Stimulated activated CD8-positive, alpha-beta memory T cell treated with anti-CD3 and anti-CD28 coated beads, Interleukin-2, amount 100 ng/mL, for 1 hour (primary cell): Measurements from ENCODE around the gene LETM1.

Experiments
- DNase-seq, 2 donors: peaks; one replicate each; pipeline ENCODE4 v3.0.0-alpha.2; 2020; ENCODE audit warnings: low read depth in 2 of 2

LETM1 gene

DNA sequence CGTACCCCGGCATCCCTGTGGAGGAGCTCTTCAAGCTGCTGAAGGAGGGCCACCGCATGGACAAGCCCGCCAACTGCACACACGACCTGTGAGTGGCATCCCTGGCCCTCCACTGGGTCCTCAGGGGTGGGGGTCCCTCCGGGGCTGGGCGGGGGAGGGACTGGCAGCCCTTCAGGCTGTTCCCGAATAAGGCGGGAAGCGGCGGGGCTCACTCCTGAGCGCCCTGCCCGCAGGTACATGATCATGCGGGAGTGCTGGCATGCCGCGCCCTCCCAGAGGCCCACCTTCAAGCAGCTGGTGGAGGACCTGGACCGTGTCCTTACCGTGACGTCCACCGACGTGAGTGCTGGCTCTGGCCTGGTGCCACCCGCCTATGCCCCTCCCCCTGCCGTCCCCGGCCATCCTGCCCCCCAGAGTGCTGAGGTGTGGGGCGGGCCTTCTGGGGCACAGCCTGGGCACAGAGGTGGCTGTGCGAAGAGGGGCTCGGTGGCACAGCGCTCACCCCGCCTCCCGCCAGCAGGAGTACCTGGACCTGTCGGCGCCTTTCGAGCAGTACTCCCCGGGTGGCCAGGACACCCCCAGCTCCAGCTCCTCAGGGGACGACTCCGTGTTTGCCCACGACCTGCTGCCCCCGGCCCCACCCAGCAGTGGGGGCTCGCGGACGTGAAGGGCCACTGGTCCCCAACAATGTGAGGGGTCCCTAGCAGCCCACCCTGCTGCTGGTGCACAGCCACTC is 49.2 kb downstream of the LETM1 start:
- DNase-seq = no peak

DNA sequence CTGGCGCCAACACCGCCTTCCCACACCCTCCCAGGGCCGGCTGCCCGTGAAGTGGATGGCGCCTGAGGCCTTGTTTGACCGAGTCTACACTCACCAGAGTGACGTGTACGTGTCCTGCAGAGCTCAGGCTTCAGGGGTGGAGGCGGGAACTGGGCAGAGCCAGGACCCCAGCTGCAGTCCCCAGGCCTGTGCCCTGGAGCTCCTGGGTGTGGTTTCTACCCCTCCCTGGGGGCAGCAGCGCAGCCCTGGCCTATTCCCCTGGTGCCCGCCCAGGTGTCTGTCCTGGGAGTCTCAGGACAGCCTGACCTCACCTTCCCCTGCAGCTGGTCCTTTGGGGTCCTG is 49.8 kb downstream of the LETM1 start:
- no peak for DNase-seq

DNA sequence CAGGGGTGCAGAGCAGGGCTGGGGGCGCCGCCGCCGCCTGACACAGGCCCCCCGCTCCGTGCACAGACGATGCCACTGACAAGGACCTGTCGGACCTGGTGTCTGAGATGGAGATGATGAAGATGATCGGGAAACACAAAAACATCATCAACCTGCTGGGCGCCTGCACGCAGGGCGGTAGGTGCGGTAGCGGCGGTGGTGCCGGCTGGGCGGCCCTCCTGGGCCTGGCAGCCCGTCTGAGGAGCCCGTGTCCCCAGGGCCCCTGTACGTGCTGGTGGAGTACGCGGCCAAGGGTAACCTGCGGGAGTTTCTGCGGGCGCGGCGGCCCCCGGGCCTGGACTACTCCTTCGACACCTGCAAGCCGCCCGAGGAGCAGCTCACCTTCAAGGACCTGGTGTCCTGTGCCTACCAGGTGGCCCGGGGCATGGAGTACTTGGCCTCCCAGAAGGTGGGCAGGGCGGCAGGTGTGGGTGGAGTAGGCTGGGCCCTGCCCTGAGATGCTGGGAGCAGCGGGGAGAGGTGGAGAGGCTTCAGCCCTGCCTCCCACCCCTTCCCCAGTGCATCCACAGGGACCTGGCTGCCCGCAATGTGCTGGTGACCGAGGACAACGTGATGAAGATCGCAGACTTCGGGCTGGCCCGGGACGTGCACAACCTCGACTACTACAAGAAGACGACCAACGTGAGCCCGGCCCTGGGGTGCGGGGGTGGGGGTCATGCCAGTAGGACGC is 50.3 kb downstream of the LETM1 start:
- DNase-seq = no peak

DNA sequence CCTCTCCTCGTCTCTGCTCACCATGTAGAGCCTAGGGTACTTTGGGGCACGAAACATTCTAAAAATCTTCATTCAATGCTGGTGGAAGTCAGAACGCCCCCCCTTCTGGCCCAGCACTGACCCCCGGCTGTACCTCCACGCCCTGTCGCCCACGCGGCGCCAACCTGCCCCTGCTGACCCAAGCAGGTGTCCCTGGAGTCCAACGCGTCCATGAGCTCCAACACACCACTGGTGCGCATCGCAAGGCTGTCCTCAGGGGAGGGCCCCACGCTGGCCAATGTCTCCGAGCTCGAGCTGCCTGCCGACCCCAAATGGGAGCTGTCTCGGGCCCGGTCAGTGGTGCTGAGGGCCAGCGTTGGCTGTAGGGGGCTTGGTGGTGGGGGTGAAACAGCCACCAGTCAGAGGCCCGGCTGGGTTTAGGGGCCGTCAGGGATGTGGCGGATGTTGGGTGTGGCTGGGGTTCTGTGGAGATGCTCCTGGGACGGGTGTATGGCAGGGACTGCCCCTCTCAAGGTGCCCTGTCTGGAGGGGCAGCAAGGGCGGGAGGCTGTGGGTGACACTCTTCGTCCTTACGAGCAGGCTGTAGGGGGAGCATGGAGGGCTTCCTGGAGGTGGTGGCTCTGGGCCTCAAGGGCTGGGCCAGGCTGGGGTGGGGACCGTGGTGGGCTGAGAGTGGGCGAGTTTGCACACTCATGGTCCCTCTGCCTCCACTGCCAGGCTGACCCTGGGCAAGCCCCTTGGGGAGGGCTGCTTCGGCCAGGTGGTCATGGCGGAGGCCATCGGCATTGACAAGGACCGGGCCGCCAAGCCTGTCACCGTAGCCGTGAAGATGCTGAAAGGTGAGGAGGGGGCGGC is 51.1 kb downstream of the LETM1 start:
- DNase-seq = no peak

DNA sequence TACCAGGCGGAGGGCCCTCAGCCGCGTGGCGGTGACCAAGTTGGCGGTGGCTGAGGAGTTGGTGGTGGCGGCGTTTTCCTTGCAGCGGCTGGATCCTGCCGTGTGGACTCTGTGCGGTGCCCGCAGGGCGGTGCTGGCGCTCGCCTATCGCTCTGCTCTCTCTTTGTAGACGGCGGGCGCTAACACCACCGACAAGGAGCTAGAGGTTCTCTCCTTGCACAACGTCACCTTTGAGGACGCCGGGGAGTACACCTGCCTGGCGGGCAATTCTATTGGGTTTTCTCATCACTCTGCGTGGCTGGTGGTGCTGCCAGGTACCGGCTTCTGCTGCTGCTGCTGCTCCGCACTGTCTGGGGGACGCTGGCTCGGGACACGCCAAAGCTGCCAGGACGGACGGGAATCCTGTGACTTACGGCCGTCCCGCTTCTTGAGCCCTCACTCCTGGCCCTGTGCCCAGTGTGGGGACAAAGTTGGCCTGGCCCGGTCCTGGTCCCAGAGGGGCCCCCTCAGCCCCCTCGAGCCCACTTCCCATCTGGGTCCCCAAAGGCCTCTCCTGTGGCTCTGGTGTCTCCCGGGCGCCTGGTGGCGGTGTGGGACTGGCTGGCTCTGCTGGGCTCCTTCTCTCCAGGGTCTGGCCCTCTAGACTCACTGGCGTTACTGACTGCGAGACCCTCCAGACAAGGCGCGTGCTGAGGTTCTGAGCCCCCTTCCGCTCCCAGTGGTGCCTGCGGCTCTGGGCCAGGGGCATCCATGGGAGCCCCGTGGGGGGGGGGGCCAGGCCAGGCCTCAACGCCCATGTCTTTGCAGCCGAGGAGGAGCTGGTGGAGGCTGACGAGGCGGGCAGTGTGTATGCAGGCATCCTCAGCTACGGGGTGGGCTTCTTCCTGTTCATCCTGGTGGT is 52.2 kb downstream of the LETM1 start:
- DNase-seq = no peak

DNA sequence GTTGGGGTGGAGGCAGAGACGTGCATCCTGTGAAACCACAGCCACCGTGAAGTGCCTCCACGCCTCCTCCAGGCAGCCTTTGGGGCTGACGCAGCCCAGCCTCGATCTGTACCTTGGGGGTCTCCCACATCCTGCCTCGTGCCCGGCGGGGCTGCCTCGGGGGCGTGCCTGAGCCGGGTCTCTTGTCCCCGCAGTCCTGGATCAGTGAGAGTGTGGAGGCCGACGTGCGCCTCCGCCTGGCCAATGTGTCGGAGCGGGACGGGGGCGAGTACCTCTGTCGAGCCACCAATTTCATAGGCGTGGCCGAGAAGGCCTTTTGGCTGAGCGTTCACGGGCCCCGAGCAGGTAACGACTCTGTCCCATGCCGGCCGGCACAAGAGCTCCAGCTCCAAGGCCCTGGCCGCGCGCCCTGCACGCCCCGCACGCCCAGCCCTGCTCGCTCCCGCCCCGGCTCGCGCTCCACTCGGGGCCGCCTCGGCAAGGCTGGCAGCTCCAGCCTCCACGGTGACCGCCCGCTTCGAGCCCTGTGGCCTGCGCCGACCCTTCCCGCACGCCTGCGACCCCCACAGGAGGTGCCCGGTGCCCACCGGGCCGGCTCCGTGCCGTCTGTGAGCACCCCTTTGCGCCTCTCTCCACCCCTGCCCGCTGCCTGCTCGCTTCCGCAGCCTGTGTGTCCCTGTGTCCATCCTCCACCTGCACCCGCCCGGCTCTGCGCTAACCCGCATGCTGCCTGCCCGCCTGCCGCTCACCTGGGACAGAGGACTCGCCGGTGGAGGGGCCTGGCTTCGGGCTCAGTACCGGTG is 53.0 kb downstream of the LETM1 start:
- DNase-seq = no peak

DNA sequence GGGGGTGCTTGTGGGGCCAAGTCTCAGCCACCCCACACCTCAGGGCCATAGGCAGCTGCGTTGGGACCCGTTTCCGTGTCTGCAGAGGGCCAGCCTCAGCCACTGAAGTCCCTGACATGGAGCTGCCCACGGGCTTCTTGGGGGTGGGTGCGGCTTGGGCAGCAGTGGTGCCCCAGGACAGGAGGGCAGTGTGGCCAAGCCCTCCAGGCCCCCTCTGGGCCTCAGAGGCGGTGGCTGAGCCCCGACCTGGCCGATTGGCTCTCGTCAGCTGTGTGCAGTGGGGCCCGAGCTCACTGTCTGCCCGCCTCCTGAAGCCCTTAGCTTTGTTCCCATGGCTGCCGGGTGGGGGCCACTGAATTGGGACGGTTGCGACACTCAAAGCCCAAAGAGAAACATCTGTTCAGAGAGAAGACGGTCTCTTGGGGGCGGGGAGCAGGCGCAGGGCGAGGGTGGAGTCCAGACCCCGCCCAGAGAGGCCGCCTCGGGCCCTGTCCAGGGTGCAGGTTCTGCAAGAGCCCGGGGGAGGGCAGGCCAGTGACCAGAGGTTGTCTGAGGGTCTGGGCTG is 53.7 kb downstream of the LETM1 start:
- no peak for DNase-seq

DNA sequence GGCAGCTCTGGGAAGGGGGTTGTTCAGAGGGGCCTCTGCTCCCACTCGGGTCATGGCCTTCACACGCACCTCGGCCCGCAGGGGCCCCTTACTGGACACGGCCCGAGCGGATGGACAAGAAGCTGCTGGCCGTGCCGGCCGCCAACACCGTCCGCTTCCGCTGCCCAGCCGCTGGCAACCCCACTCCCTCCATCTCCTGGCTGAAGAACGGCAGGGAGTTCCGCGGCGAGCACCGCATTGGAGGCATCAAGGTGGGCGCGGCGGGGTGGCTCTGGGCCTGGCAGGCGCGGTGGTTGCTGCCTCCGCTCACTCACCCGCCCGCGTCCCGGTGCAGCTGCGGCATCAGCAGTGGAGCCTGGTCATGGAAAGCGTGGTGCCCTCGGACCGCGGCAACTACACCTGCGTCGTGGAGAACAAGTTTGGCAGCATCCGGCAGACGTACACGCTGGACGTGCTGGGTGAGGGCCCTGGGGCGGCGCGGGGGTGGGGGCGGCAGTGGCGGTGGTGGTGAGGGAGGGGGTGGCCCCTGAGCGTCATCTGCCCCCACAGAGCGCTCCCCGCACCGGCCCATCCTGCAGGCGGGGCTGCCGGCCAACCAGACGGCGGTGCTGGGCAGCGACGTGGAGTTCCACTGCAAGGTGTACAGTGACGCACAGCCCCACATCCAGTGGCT is 54.5 kb downstream of the LETM1 start:
- no peak for DNase-seq

DNA sequence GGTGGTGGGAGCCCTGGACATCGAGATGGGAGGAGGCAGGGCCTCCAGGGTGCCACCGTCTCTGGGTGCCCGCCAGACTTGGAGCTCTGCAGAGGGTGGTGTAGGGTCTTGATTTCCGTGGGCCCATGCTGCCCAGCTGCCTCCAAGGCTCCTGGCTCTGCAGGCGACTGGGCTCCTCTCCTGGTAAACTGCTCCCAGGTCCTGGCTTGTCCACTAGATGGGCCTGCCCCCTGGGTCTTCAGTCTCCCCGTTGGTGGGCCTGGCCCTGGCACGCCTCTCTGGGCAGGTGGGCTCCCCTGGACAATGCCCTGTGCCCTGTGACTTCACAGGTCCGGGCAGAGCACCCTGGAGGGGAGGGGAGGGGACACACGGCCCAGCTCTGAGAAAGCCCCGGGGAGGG is 55.2 kb downstream of the LETM1 start:
- no peak for DNase-seq

DNA sequence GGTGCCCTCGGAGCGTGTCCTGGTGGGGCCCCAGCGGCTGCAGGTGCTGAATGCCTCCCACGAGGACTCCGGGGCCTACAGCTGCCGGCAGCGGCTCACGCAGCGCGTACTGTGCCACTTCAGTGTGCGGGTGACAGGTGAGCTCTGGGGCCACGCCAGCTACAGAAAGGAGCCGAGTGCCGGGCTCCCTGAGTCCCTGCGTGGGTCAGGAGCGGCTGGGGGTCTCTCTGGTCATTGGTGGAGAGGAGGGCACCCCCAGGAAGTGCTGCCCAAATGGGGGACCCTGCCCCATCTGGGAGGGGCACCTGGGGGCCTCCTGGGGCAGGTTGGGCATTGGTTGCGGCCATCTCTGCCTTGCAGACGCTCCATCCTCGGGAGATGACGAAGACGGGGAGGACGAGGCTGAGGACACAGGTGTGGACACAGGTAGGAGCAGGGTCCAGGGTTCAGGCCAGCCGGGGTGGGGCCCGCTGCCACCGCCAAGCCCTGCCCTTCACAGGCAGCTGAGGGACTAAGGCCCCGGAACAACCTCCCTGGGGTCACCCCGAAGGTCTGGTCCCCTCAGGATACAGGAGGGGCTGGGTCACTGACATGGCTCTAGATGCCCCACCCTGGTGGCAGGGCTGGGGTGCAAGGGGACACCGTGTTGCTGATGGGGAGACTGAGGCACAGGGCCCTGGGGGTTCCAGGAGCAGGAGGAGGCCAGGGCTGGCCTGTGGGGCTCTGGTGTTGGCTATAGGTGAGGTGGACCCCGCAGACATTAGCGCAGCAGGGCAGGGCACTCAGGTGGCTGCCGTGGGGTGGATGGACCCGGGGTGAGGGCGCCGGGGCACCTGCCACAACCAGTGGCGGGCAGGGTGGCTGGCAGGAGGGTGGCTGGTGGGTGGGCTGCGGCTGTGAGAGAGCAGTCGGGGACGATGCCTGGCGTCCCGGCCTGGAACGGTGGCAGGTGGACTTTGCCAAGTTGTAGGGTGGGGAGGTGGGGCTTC is 56.3 kb downstream of the LETM1 start:
- no peak for DNase-seq

DNA sequence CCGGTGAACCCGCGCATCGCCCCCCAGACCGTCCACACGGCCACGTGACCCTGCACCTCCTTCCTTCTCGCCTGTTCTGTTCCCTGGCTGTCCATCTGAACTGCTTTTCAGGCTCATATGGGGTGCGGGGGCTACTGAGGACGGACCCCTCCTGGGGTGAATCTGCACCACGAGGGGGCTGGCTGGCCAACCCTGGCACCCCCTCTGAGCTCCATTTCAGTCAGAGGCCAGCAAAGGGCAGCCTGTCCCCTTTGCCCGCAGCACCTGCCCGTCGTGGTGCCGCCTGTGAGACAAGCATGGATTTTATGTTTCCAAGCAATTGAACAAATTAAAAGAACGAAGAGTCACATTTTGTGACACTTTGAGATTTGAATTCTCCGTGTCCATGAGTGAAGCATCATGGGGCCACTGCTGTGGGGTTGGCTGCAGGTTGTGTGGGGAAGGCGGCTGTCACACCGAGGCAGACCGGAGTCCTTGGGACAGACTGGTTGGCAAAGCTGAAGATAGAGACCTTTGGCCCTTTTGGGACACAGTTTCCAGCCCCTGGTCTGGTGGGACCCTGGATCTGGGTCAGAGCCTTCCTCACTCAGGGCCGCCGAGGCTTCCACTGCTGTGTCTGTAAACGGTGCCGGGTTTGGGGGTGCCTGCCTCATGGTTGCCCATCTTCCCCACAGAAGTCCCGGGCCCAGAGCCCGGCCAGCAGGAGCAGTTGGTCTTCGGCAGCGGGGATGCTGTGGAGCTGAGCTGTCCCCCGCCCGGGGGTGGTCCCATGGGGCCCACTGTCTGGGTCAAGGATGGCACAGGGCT is 57.2 kb downstream of the LETM1 start:
- DNase-seq = no peak

DNA sequence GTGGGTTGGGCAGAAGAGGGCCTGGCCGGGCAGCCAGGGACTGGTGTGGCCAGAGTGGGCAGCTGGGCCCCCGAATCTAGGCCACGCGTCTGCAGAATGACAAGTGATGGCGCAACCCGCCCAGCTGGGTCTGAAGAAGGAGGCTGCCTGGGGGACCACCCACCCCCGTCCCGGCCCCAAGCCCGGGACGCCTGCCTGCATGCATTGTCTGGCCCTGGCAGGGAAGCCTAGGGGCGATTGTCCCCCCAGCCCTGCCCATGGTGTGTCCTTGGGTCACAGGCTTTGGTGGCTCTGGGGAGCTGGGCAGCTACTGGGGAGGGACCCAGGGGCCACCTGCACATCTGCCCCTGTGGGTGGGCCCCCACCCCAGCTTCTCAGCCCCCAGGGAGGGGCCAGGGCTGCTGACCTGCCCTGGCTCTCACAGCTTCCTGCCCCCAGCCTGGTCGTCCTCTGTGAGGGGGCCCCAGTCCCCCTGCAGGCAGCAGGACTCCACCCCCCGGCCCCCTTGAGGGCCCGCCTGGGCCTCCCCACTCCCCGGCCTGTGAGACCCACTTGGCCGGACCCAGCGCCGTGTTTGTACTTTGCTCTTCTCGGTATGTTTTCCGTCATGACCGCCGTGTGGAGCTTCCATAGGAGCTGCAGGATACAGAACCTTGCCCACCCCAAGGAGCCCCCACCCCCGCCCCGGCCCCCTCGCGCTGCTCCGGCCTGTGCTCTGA is 57.9 kb downstream of the LETM1 start:
- no peak for DNase-seq

DNA sequence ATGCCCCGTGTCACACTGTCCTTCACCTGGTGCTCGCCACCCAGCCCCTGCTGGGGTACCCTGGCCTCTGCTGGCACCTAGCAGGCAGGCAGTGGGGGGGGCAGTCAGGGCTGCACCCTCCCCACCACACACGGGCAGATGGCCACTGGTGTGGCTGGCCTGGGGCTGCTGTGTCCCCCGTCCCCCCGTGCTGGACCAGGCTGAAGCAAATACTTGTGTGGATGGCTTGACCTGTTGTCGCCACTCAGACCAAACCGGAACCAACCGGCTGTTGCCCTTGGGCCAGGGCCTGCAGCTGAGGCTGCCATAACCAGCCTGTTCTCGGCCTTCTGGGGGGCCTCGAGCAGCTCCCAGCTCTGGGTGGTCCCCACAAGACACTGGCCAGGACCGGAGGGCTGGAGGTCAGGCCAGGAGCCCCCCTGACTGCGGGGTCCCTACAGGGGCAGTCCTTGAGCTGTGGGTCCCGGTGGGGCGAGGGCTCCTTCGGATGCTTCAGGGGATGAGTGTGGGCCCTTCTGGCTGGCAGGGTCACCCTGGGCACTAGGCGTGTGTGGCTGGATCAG is 58.6 kb downstream of the LETM1 start:
- no peak for DNase-seq

DNA sequence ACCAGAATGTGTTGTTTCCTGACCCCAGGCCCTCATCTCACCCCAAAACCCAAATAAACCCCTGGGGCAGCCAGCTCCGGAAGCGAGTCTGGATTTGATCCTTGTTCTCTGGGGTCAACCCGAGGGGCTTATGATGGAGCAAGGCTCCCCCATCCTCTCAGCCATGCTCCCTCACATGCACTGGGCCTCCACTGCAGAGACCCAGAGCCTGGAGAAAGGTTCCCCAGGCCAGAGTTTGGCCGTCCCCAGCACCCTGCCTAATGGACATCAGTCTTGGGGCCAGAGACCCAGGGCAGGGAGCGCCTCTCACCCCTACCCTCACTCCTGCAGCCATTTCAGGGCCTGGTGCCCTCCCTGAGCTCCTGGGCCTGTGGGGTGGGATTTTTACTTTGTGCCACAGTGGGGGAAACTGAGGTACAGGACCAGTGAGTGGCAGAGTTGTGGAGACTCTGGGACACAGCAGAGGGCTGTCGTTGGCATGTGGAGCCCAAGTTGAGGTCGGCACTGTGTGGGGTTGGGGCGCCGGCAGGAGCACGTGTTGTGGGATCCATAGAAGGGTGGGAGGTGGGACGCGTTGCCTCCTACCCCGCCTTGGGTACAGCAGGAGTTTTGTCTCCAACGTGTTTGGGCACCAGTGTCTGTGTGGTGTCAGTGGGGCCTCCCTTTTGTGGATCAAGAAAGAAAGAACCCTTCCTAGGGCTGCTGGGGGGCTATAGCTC is 59.3 kb downstream of the LETM1 start:
- DNase-seq = no peak

DNA sequence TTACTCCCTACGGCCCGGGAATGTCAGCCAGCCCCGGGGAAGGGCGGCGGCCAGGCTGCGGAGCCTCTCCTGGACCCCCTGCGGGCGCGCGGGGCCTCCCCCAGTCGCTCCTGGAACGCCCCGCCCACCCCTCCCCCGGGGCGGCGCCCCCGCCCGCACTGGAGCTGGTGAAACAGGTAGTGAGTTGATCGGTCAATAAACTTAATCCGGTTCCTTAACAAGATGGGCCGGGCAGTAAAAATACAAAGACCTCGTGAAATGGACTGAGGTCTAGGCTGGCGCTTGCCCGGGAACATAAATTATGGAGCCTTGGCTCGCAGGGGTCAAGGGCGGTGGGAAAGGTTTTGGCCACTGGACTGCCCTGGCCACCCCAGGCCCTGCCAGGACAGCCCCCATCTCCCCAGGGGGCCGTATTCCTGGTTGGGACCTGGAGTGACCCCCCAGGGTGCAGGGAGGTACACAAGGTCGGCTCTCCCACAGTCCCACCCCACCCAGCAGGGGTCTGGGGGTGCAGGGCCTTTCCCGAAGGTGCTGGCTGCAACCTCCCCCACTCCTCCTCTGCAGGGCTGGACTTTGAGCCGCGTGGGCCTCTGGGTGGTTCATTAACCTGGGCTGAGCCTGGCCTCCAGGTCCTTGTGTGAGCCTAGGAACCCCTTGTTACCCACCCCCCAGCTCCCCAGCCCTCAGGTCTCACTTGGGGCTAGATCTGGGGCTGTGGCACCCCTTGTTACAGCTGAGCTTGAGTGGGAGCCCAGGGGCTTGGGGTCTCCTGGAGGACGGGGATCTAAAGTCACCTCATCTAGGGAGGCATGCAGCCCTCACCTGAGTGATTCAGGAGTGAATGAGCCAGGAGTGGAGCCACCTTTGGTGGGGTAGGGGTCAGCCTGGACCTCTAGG is 60.4 kb downstream of the LETM1 start:
- DNase-seq = no peak
